Bronchial epithelial cell (primary cell): ENCODE results near the gene GPS1. TPM values are rescaled to one million over a fixed set of nuclear protein-coding genes. Genes with fewer than 3 reads are reported as not detected.

Experiments used
- DNase-seq: peaks from one replicate; pipeline ENCODE4 v3.0.0-alpha.2; 2010; ENCODE audit warnings: low read depth
- FAIRE-seq: peaks from 2 replicates; lab custom pipeline; 2011; peaks lifted over from hg19 to GRCh38; lab: Jason Lieb, UNC
- H3K27me3 ChIP-seq: 2 replicates; pipeline ENCODE4 v1.5.1; 2011; ENCODE audit warnings: low read length; ENCODE audit not compliant: control insufficient read depth, insufficient read depth
- H3K36me3 ChIP-seq: 2 replicates; pipeline ENCODE4 v1.5.1; 2011; ENCODE audit warnings: low read length; ENCODE audit not compliant: control insufficient read depth, insufficient read depth
- H3K4me3 ChIP-seq: 2 replicates; pipeline ENCODE4 v1.5.1; 2011; ENCODE audit warnings: mild to moderate bottlenecking, low read depth, low read length, control low read depth
- CTCF ChIP-seq: IDR thresholded peaks from 2 replicates; pipeline ENCODE4 v1.5.1; 2011; ENCODE audit warnings: mild to moderate bottlenecking, moderate library complexity, low read length, control low read depth, inconsistent platforms; ENCODE audit not compliant: insufficient read depth, severe bottlenecking
- total RNA-seq: library from RNA; depleted of rRNA; stranded (reverse); fragments of >200 nt; gene quantifications from 2 replicates; pipeline ENCODE4 v1.2.1, GENCODE V29; 2014

The GPS1 gene
- total RNA-seq, 1 donor from 2014 or later = 117 TPM

DNA sequence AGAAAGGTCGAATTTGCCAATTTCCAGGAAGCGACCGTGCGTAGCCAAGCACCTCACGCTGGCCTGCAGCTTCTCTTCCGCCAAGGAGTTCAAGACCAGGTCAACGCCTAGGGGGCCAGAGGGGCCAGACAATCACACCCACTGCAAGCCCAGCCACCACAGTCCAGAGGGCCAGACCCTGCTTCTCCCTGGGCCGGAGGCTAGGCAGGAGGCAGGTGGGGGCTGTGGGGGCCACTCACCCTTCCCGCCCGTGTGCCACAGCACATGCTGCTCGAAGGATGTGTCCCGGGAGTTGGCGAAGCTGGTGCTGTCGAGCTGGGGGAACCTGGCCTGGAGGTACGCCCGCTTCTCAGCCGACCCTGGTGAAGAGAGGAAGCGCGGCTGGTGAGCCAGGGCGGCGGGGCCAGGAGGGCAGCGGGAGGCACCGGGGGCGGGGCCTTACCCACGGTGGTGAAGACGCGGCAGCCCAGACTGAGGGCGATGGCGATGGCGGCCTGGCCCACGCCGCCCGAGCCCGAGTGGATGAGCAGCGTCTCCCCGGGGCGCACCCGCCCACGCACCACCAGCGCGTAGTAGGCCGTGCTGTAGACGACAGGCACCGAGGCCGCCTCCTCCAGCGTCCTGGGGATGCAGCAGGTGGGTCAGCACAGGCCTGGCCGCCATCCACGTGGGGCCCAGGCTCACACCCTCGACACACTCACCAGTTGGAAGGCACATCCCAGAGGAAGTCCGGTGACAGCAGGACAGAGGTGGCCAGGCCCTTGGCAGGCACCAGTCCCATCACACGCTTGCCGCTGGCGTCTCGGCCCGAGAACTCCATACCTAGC is 32.0 kb downstream of the GPS1 start:
- DNase-seq (no peak), FAIRE-seq (no peak)
- no peak for TF ChIP-seq CTCF
- H3K4me3 ChIP-seq = no peak overlapping the region
- H3K36me3 ChIP-seq = peaks cover 80% of the 10 kb centered on the region
- H3K27me3 ChIP-seq = no peaks in the 10 kb centered on the region

DNA sequence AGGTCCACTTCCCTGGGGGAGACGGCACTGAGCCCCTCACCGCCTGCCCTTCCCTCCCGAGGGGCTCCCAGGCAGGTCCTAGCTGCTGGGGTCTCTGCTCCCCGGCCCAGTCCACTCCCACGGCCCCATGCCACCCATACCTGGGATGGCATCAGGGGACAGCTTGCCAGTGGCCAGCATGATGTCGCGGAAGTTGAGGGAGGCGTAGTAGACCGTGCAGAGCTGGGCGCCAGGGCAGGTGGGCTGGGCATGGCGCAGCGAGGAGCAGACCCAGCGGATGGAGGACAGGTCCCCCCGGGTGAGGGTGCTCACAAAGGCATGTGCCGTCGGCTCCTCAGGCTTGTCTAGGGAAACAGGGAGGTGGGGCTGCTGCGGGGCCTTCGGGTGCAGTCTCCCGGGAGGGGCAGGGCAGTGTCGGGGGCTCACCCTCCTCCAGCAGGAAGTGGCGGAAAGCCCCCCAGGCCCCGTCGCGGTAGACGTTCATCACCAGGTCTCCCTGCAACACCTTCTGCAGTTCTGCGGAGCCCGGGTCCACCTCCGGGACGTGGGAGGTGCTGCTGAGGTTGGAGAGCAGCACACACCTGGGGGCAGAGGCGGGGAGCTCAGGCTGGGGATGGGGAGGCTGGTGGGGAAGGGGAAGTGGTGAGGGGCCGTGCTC is 32.8 kb downstream of the GPS1 start:
- Histone ChIP-seq H3K4me3 (no peak overlapping the region), H3K27me3 (no peaks in the 10 kb centered on the region), H3K36me3 (peaks cover 84% of the 10 kb centered on the region)
- DNase-seq (no peak), FAIRE-seq (no peak)
- no peak for TF ChIP-seq CTCF

- Histone ChIP-seq H3K27me3 (no peaks in the 10 kb centered on the region), H3K36me3 (peaks cover 85% of the 10 kb centered on the region), H3K4me3 (no peak overlapping the region)
- no peak for TF ChIP-seq CTCF
- no peak for DNase-seq
- FAIRE-seq = no peak
Measured at GRCh38 chr17:82085031-82085861, 33.5 kb downstream of the GPS1 start.

DNA sequence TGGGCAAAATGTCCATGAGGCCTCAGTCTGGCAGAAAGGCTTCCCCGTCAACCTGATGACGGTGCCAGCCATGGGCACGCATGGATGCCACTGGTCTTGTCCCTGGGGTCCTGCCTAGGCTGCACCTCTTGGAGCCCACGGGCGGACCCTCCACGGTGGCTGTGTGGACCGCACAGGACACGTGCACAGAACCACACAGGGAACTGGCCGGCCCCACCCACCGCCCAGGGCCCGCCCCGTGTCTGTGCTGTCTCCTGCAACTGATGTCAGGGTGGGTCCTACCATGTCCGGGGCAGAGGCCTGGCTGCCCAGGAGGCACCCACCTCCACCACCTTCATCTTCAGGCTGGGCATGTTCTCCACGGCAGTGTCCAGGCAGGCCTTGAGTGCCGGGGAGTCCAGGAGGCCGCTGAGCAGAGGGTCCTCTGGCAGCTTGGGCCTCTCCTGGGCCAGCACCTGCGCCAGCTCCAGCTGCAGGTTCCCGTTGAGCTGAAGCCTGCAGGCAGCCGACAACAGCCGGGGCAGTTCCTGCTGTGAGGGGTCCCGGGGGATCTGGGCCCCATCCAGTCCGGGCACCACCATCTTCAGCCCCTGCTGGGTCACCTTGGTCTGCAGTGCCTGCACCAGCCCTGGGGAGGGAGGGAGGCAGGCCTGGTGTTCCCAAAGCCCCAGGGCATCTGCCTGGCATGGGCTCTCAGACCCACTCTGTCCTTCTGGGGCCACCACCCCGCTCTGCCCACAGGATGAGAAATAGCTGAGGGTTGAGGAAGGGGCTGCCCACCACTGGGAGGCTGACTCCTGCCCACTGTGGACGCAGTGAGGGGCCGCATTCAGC is 34.5 kb downstream of the GPS1 start:
- DNase-seq (no peak), FAIRE-seq (no peak)
- TF ChIP-seq CTCF = no peak
- no peaks in the 10 kb centered on the region for H3K27me3 ChIP-seq
- H3K4me3 ChIP-seq = no peak overlapping the region
- peaks cover 85% of the 10 kb centered on the region for H3K36me3 ChIP-seq

DNA sequence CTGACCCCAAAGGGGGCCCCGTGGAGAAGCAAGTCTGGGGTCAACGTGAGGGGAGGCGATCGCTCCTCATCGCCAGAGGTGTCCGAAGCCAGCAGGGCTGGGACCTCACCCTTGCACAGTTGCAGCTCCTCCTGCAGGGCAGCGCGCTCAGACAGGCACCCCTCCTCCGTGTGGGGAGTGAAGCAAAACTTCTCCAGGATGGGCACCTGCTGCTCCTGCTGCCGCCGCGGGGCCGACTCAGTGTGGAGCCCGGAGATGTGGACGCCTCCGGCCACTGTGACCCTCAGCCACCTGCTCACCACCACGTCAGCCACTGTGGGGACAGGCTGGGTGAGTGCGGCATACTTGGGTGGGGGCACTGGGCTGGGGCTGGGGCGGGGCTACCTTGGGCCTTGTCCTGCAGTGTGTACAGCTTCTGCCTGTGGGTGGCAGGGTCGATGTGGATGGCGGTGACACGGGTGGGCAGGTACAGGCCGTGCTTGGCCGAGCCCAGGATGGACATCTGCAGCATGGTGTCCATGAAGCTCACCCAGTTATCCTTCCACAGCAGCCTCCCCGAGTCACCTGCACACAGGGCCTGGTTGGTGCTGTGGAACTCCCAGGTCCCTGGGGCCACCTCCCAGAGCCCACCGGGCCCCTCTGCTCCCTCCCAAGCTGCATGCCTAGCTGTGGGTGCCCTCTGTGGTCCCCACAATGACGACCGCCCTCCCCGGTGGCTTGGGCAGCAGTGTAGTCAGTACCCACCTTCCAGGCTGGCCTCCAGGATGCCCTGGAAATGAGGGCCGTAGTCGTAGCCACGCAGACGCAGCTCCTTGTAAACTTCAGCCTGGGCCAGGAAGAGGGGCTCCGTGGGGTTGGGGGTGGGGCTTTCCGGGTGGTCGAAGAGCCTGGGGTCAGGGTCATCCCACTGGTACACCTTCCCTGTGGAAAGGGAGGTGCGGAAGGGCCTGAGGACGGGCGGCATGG is 35.5 kb downstream of the GPS1 start:
- H3K27me3 ChIP-seq = no peaks in the 10 kb centered on the region
- DNase-seq = no peak
- H3K36me3 ChIP-seq = peaks cover 86% of the 10 kb centered on the region
- no peak overlapping the region for H3K4me3 ChIP-seq
- no peak for FAIRE-seq
- no peak for TF ChIP-seq CTCF
